Epithelial cell of esophagus (primary cell): ENCODE results near the gene NRROS.
A peak's percentile ranks its signal among the peaks of the same experiment; 100 is the strongest.

Experiments used
- DNase-seq: peaks from one replicate; pipeline ENCODE4 v3.0.0; 2010; ENCODE audit warnings: low read depth
- H3K4me3 ChIP-seq: 2 replicates; pipeline ENCODE4 v1.5.1; 2011; ENCODE audit warnings: mild to moderate bottlenecking, low read length, control low read depth
- TF ChIP-seq, protein P1 (sequence below): IDR thresholded peaks from 2 replicates; pipeline ENCODE4 v1.5.1; 2011; ENCODE audit warnings: low read depth, mild to moderate bottlenecking, low read length, control low read depth, inconsistent platforms; ENCODE audit not compliant: insufficient read depth; ENCODE audit errors: missing control alignments

Gene NRROS

DNA sequence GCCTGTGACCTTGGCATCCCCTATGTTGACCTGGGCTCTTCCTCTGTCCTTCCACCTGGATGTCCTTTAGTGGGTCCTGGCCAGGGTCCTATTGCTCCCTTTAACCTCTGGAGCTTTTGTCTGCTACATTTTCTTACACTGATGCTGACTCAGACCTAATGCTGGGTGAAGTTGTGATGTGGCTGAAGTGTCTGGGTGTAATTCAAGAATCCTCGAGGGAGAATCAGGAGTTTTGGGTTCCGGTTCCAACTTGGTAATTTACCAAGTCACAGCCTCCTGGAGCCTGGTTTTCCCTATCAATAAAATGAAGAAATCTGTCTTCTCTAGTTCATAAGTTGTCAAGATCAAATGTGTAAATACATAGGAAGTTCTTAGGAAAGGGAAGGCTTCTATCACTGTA lies 46.9 kb downstream of the NRROS start:
- H3K4me3 ChIP-seq = no peak overlapping the region
- TF ChIP-seq, protein P1, sequence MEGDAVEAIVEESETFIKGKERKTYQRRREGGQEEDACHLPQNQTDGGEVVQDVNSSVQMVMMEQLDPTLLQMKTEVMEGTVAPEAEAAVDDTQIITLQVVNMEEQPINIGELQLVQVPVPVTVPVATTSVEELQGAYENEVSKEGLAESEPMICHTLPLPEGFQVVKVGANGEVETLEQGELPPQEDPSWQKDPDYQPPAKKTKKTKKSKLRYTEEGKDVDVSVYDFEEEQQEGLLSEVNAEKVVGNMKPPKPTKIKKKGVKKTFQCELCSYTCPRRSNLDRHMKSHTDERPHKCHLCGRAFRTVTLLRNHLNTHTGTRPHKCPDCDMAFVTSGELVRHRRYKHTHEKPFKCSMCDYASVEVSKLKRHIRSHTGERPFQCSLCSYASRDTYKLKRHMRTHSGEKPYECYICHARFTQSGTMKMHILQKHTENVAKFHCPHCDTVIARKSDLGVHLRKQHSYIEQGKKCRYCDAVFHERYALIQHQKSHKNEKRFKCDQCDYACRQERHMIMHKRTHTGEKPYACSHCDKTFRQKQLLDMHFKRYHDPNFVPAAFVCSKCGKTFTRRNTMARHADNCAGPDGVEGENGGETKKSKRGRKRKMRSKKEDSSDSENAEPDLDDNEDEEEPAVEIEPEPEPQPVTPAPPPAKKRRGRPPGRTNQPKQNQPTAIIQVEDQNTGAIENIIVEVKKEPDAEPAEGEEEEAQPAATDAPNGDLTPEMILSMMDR = no peak
- no peak for DNase-seq

DNA sequence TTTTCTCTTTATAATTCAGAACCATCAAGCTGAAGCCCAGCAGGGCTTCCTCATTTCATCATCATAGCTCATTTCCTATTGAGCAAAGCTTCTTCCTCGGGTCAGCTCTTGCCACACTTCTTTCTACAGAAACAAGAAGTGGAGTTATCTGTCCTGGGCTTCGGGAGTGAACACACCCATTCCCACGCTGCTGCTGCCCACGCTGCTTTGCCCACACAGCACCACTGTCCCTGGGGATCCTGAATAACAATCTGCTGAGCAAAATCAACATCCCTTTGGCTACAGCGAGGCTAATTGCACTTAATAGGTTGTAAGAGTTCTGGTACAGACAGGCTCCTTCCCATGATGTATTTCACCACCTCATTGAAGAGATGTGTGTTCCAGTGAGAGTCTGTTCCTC lies 48.9 kb downstream of the NRROS start:
- TF ChIP-seq, protein P1 = no peak
- peak; percentile 77 for DNase-seq
- H3K4me3 ChIP-seq = no peak overlapping the region

DNA sequence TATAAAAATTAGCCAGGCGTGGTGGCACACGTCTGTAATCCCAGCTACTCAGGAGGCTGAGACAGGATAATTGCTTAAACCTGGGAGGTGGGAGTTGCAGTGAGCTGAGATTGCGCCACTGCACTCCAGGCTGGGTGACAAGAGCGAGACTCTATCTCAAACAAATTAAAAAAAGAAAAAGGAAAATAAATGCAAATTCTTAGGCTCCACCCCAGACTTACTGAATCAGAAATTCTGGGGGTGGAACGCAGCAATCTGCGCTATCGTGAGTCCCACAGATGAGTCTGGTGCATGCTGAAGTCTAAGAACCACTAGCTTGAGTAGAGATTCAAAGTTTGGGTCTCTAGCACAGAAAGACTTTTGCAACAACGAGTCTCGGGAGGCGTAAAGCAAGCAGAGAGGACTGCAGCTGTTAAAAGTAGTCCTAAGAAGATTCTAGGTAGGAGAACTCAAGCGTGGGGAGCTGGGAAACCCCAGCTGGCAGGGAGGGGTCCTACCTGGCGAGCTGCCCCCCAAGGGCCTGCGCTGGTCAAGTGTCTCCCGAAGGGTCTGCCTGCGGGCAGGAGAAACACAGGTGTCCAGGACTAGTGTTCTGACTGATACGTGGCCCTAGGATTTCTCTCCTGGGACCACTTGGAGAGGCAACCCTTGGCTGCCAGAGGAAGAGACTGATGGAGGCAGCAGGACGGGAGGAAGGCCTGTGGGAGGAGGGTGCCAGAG lies 50.6 kb downstream of the NRROS start:
- DNase-seq = no peak
- no peak overlapping the region for H3K4me3 ChIP-seq

DNA sequence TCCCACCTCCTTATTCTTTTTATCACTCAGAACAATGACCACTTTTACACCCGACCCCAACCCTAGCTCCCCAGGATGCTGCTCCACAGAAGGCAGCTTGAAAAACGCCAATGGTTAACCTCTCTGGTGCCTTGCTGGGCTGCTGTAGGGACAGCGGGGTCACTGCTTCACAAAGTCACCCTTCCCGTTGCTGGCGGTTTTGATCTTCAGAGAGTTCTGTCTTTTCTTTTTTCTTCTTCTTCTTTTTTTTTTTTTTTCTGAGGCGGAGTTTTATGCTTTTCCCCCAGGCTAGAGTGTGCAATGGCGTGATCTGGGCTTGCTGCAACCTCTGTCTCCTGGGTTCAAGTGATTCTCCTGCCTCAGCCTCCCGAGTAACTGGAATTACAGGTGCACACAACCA lies 51.9 kb downstream of the NRROS start:
- TF ChIP-seq, protein P1 = no peak
- no peak for DNase-seq
- H3K4me3 ChIP-seq = no peak overlapping the region

More for the DNA sequence above, 50.6 kb downstream of the NRROS start:
- TF ChIP-seq, protein P1 = no peak

DNA sequence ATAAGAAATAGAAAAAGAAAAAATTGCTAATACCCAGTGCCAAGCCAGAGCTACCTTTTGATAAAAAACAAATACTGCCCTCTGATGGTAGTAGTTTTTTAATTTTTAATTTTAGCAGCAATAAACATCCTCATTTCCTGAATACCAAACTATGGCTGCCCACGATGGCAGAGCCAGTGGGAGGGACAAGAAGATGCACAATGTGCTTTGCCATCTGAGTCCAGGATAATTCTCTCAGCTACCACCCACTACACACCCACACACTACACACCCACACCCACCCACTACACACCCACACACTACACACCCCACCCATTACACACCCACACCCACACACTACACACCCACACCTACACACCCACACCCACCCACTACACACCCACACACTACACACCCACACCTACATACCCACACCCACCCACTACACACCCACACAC lies 54.7 kb downstream of the NRROS start:
- DNase-seq = no peak
- TF ChIP-seq, protein P1 = no peak
- no peak overlapping the region for H3K4me3 ChIP-seq

DNA sequence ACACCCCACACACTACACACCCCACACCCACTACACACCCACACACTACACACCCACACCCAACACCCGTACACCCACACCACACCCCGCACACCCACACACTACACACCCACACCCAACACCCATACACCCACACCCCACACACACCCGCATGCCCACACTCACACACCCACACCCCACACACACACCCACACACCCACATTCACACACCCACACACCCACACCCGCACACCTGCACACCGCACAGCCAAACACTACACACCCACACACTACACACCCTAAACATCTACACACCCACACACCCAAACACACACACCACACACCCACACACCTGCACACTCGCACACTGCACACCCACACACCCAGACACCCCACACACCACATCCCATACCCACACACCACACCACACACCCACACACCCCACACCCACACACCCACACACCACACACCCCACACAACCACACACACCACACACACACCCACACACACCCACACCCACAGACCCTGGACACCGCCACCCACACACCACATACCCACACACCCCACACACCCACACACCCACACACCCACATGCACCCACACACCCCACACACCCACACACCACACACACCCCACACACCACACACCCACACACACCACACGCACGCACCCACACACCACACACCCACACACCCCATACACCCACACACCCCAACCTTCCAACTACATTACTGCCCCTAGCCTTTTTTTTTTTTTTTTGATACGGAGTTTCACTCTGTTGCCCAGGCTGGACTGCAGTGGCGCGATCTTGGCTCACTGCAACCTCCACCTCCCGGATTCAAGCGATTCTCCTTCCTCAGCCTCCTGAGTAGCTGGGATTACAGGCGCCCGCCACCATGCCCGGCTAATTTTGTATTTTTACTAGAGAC lies 55.7 kb downstream of the NRROS start:
- no peak for DNase-seq
- H3K4me3 ChIP-seq = no peak overlapping the region
- TF ChIP-seq, protein P1 = no peak
